AG09309 (cell line): ENCODE data around the gene MDM1.

ENCODE experiments used
- DNase-seq: peaks from one replicate; pipeline ENCODE4 v3.0.0-alpha.2; 2010; ENCODE audit warnings: low read depth
- H3K4me3 ChIP-seq: 2 replicates; pipeline ENCODE4 v1.5.1; 2011; ENCODE audit warnings: mild to moderate bottlenecking, low read depth, low read length, moderate library complexity; ENCODE audit not compliant: control insufficient read depth
- CTCF ChIP-seq: IDR thresholded peaks from 2 replicates; pipeline ENCODE4 v1.5.1; 2011; ENCODE audit warnings: mild to moderate bottlenecking, low read depth, low read length, inconsistent platforms; ENCODE audit not compliant: insufficient read depth, control insufficient read depth; ENCODE audit errors: missing control alignments

MDM1 gene

DNA sequence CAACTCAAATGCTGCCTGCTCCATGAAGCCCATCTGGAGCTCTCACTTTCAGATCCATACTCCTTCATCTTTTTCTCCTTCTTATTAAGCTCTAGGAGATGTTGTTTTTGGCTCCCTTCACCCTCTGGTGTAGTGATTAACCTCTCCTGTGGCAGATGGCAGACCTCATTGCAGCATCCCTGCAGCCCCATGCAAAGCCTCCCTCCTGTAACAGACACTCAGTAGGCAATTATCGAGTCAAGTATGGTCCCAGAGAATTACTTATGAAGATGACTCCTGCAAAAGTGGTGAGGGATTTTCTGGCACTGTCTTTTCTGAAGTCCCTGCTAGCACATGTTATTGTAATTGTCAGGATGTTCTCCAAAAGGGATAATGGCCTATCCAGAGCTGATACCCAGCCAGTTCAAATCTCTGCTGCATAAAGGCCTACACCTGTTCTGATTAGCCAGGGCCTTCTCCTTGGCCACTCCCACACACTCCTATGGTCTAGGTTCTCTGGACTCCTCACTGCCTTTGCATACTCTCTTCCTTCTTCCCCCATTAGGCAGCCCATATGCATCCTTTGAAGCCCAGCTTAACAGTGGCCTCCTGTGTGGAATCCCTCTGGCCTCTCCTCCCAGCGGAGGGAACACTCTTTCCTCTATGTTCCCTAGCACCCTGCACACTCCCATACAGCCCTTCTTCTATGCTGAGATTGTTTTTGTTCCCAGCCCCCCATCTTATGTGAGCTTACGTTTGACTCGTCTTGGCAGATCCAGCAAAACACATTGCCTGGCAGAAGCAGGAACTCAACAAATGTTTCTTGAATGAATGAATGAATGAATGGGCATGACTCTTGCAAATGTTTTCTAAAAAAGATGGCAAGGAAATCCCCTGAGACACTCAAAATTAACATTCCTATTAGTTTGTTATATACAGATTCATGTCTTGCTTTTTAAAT lies 43.9 kb upstream of the MDM1 start:
- TF ChIP-seq CTCF: no peak
- no peak for DNase-seq

GRCh38 chr12:68374307-68374982 lies 42.3 kb upstream of the MDM1 start:
- DNase-seq: no peak
- no peak for TF ChIP-seq CTCF
- H3K4me3 ChIP-seq: no peak overlapping the region

More for the DNA sequence above, 43.9 kb upstream of the MDM1 start:
- H3K4me3 ChIP-seq: no peak overlapping the region

GRCh38 chr12:68370667-68371066 lies 38.5 kb upstream of the MDM1 start:
- TF ChIP-seq CTCF: no peak
- no peak overlapping the region for H3K4me3 ChIP-seq
- DNase-seq: no peak

- DNase-seq: no peak
- TF ChIP-seq CTCF: no peak
- no peak overlapping the region for H3K4me3 ChIP-seq
These were observed 37.9 kb upstream of the MDM1 start for GRCh38 chr12:68370006-68370590.

- no peak for TF ChIP-seq CTCF
- no peak for DNase-seq
- no peak overlapping the region for H3K4me3 ChIP-seq
These were observed 36.2 kb upstream of the MDM1 start for GRCh38 chr12:68368327-68368726.

- TF ChIP-seq CTCF: no peak
- no peak for DNase-seq
- H3K4me3 ChIP-seq: no peak overlapping the region
These were observed 35.7 kb upstream of the MDM1 start for GRCh38 chr12:68367903-68368302.
